Stimulated activated CD4-positive, alpha-beta T cell treated with anti-CD3 and anti-CD28 coated beads, TNF-alpha, amount 100 ng/mL, for 1 hour (primary cell): ENCODE measurements around the gene GPSM3.
A peak's percentile ranks its signal among the peaks of the same experiment; 100 is the strongest.

Experiments used
- DNase-seq, 3 donors: peaks; one replicate each; pipeline ENCODE4 v3.0.0-alpha.2; 2020; ENCODE audit warnings: low read depth in 3 of 3, low spot score in 1 of 3

The GPSM3 gene

DNA sequence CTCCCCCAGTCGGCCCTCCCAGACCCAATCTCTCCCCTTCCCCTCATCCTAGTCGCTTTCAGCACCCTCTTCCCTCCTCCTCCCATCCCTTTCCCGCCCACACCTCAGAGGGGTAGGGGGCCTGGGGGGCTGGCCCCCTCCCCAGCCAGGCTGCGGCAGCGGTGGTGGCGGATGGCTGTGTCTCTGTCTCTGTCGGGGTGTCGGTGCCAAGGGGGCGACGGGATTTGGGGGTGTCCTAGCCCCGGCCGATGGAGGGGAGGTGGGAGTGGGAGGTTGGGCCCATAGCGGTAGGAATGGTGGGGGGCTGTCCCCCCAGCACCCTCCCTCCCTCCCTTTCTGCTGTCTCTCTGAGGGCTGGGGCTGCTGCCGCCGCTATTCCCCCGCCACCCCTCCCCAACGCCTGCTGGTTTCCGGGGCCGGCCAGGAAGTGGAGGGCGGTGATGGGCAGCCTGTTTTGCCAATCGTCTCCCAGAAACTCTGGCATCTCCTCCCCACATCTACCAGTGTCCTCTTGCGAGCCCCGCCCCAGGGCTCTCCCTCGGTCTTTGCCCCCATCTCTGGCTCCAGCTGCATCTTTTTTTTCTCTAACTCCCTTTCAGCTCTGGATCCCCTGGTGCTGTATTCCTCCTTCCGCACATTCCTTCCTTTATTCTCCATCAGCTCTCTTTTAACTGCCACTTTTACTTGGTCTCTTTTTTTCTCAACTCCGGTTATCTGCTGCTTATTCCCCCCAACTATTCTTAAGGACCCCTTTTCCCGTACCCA is 16.6 kb downstream of the GPSM3 start, which contains the start of gene AGPAT1:
AGPAT1 (minus strand) TSS at position 374 of the 765 bp plus-strand sequence. CDS start 4,588 bp downstream, outside the sequence.
- DNase-seq = peak; percentile 91 to 97 (median 93)

DNA sequence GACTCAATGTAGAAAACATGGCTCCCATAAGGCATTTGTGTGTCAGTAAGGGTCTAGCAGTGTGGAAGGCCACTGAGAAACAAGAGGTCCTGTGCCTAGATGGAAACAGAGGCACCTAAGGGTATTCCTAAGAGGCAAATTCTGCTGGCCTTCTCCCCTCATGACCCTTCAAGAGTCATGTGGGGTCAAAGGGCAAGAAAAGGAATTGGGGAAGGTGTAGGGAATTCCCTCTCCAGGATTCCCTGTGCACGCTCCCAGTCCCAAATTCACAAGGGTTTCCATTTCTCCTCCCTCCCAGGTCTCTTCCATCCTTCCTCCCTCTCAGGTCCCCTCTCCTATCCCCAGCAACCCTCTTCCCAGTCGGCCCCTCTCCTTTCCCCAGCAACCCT is 17.1 kb downstream of the GPSM3 start:
- DNase-seq = no peak

DNA sequence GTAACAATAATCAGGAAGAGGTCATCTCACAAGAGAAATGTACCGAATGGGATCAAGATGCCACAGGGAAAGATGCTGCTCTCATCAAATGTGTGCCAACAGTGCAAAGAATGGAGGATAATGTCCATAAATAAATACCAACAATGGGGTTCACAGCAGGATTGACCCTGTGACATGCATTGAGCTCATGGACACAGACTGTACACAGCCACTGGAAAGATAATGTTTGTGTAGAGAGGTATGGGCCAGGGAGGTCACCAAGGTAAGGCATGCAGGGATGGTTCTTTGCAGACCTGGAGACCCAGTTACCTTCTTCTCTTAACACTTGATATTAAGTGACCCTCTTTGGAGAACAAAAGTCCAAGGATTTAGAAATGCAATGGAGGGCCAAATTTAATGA is 18.0 kb downstream of the GPSM3 start:
- DNase-seq = no peak

DNA sequence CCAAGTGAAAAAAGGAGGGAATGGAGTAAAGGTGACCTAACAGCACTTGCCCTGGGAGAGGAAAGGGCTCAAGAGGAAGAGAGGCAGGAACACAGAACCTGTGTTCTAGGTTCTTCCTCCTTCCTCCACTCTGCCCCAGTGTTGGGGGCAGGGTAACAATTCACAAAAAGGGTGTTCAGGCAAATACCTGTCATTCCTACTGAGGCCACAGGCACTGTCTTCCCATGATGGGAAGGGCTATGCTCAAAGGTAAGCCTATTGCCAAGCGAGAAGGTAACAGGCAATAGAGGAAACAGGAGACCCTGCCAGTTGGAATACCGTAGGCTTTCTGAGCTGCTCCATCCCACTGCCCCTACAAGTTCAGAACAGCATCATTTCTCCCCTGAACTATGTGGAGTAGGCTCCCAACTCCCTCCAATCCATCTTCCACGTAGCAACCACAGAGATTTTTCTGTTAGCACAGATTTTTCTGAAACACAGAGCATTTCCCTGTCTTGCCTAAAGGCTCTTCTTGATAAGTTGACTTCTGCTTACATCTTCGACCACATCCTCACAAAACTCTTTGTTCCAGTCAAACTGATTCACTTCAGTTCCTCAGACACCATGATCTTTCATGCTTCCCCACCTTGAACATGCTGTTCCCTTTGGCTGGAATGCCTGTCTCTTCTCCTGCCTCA is 19.3 kb downstream of the GPSM3 start:
- no peak for DNase-seq

DNA sequence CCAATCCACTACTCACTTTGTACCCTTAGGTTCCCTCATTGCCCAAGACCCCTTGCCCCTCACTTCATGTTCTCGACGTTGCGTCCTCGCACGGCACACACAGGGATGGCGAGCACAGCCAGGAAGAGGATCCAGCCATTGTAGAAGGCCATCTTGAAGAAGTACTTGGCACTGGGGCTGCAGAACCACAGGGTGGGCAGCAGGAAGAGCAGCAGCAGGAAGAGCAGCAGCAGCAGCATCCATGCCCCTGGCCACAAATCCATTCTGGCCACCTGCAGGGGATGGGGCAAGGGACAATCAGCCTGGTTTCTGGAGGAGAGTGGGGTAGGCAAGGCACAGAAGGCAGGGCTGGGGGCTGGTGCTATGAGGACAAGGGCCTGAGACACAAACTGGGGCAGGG is 21.2 kb downstream of the GPSM3 start:
- no peak for DNase-seq

DNA sequence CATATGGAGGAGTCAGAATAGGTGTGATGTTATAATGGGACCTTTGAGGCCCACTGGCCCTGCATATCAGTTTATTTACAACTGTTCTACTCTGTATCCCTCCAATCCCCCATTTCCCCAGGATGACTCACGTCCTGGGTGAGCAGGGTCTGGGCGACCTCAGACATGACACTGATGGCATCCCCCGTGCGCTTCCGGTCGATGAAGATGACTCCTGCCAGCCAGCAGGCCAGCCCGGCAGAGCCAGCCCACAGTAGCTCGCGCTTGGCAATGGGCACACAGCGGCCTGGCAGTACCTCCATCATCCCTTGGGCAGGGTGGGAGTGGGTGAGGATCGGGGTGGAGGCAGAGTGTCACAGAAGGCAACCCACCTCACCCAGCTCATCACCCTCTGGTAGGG is 22.1 kb downstream of the GPSM3 start:
- no peak for DNase-seq

DNA sequence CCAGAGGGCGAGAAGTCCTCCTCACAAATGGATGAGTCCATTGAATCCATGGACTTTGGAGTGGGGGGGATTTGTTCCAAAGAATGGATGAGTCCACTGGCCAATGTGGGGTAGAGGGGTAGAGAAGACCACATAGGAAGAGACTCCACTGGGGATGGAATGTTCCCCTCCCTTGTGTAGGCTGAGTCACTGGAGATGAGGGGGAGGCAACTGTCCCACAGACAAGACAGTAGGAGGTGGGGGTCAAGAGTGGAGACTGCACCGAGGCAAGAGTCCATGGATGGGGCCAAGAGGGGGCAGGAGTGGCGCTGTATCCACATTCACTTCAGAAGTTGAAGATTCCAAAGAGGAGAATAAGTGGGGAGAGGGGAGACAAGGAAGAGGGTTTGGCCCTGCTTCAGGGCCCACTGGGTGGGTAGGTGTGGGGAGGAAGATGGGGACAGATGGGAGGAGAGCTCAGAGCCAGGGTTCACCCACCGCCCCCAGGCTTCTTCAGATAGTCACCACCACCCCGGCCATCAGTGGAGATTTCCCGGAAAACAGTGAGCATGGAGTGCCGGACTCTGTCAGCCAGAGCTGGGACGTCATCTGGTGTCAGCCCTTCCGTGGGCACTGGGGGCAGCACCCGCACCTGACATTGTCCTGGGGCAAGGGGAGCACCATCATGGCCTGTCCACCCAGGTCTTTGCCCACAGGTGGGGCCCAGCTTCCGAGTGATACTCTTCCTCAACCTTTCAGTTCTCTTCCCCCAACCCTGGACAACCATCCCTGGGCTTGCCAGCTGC is 23.4 kb downstream of the GPSM3 start:
- DNase-seq = no peak

DNA sequence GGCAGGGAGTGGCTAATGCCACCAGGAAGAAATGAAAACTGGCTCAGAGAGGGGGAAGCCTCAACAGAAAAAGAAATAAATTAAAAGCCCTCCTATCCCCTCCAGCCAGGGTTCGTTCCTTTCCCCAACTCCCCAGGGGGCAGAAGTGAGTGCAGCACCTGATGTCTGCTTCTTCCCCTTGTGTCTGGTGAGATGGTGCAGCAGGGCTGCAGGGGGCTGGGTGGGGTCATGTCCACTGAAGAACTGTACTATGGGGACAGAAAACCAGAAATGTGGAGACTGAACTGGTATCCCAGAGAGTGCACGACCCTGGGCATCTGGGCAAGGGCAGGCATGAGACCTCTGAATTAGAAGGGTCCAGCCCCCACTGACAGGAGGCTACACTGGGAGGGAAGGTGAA is 24.1 kb downstream of the GPSM3 start:
- no peak for DNase-seq

DNA sequence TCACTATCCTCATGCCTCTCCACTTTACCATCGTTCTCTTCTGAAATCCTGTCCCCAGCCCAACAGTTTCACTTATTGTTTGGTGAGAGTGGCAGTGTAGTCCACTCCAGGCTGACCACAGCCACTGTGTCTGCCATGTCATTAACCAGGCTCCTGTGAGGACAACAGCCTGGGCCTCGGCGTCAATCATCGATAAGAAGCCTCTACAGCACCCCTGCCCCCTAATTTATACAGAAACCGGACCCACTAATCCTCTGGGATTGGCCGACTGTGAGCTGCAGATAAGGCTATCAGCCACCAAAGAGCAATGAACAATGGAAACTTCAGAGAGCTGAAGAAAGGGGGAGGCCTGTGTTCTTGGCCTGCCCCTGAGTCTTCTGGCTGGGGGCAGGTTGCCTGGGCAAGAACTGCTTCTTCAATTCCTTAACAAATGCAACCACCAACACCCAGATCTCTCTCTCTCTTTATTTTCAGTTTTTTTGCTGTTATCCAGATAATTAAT is 24.6 kb downstream of the GPSM3 start:
- DNase-seq = no peak

DNA sequence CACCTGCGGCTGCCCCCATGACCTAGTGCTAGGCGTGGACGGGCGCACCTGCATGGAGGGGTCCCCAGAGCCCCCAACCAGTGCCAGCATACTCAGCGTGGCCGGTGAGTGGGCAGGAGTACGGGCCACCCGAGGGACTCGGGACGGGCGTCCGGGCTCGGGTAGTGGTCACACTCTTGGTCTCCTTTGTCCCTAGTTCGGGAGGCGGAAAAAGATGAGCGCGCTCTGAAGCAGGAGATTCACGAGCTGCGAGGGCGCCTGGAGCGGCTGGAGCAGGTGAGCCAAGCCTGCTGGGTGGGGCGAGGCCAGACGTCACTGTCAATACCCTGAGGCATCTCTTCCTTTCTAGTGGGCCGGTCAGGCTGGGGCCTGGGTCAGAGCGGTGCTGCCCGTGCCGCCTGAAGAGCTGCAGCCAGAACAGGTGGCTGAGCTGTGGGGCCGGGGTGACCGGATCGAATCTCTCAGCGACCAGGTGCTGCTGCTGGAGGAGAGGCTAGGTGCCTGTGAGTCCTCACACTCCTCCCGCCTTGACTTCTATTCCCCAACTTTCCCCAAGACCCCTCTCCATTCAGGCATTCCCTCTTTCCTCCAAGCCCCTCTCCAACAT is 25.2 kb downstream of the GPSM3 start:
- no peak for DNase-seq

DNA sequence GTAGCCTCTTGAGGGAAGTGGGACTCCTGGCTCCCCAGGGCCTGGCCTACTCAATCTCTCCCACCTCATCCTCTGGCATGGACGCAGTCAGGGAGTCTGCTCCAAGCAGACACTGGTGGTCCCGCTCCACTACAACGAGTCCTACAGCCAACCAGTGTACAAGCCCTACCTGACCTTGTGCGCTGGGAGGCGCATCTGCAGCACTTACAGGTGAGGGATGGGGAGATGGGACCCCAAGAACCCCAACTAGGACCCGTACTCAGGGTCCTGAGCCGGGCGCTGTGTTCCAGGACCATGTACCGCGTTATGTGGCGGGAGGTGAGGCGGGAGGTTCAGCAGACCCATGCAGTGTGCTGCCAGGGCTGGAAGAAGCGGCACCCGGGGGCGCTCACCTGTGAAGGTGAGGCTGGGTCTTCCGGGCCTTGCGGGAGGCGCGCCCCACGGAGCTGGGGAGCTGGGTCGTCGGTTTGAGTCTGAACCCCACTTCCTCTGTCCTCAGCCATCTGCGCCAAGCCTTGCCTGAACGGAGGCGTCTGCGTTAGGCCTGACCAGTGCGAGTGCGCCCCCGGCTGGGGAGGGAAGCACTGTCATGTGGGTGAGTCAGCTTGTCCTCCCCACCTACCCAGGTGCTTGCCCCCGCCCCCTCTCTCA is 25.9 kb downstream of the GPSM3 start:
- DNase-seq = no peak

DNA sequence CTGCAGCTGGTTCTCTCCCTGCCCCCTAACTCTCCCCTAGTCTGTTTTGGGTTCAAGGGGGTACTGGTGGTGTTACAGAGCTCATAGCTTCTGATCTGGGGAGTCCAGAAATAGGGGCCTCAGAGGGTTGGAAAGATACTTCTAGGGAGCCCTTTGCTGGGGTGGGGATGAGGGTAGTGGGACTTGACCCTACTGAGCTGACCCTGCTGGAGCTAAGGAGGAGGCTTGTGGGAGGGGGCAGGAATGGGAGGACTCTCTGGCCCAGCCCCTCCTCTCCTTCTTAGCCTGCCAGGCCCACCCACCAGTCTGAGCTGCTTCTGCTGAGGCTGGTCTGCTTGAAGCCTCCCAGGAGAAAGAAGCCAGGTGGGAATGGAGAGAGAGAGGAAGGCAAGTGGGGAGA is 28.1 kb downstream of the GPSM3 start, which contains the start of gene EGFL8:
EGFL8 (plus strand) TSS at position 301 of the 400 bp plus-strand sequence. CDS start 1,571 bp downstream, outside the sequence.
- no peak for DNase-seq

DNA sequence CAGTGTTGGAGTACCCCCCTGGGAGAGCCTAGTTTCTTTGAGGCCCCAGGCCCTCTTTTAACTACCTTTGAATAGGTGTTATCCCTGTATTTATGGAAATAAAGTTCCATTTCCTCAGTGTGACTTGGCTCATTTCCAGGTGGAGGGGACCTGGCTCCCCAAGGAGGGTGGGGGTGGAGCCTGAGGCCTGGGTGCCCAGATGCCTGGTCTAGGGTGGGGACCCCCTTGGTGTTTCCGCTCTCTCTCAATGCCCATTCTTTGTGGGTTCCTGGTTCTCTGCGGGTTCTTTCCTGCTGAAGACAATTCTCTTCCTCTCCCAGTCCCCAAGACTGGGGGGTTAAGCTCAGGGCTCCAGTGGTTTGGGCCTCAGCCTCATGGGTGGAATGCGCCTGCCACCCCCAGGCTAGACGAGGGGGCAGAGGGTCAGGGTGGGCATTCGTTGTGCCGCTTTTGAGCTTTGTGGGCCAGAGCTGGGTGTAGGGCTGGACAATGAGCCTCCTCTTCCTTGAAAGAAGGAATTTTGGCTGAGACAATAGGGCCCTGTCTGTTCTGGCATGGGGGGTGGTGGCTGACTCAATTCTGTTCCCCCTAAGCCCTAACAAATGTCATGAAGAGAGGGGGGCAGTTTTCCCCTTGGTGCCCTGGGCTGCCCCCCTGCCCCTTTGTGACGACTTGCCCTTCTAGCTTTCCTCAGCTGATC is 28.7 kb downstream of the GPSM3 start:
- DNase-seq = no peak

DNA sequence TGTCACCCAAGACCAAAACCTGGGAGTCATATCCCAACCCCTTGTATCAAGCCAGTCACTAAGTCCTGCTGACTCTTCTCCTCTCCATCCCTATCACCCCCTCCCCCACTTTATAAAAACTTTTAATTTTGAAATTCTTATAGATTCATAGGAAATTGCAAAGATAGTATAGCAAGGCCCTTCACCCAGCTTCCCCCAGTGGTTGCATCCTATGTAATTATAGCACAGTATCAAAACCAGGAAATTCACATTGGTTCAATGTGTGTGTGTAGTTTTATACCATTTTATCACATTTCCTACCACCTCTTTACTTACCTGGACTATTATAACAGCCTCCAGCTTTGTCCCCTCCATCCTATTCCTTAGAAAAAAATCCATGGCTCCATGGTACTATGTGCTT is 34.4 kb downstream of the GPSM3 start:
- DNase-seq = no peak

DNA sequence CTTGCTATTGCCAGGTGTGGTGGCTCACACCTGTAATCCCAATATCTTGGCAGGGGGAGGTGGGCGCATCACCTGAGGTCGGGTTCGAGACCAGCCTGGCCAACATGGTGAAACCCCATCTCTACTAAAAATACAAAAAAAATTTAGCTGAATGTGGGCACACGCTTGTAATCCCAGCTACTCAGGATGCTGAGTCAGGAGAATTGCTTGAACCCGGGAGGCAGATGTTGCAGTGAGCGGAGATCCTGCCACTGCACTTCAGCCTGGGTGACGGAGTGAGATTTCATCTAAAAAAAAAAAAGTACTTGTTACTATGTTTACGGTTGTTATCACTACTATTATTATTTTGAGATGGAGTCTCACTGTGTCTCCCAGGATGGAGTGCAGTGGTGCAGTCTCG is 35.6 kb downstream of the GPSM3 start:
- DNase-seq = no peak

DNA sequence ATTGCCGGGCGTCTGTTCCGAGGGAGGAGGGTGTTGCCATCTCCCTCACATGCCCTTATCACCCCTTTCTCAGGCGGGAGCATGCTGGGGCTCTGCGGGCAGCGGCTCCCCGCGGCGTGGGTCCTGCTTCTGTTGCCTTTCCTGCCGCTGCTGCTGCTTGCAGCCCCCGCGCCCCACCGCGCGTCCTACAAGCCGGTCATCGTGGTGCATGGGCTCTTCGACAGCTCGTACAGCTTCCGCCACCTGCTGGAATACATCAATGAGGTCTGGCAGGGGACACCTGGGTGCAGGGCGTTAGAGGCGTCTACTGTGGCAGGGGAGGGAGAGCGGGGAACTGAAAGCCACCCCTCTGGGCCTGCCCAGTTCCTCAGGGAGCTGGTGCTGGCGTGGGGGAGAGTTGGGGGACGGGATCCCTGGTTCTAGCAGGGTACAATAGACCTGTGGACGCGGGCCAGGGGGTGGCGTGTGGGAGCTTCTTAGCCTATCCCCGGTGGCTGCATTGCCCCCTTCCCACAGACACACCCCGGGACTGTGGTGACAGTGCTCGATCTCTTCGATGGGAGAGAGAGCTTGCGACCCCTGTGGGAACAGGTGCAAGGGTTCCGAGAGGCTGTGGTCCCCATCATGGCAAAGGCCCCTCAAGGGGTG is 37.8 kb downstream of the GPSM3 start:
- DNase-seq = peak in 2 of 3 donors; percentile 19 to 35

DNA sequence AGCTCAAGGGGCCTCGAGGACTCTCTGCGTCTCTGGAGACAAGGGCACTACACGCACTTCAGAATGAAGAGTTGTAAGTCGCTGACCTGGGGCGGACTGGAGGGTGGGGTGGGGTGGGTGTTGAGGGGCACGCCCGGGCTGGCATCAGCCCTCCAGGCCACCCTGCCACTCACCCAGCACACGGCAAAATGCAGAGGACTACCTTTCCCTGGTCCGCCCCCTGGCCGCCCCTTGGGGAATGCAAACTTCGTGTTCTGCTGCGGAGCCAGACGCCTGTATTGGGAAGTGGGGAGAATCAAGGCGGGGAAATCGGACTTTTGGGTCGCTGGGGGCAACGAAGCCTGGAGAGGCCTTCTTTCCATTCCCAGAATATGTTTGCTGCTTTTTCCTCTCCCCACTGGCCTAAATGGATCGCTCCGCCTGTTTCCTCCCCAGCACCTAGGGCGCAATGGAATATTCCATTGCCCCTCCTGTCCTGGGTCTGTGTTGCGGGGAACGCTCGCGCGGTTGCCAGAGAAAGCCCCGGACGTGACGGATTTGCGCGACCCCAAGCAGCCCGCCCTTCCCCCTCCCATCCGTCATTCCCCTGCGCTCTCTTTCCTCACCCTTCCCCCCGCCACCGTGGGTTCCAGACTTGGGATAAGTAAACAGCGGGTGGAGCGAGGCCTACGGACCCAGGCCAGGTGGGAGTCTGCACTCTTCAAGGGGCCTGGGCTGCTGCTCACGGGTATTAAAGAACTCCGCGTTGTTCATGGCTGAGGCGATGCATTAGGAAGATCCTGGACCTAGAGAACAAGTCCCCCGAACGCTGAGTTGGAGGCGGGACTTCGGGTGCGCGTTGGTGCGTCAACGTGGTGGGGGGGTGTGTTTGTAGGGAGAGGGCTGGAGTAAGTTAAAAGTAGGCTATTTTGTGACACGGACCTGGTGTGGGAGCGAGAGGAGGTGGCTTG is 38.6 kb downstream of the GPSM3 start, which contains the start of gene PPT2:
PPT2 (plus strand) TSS at position 578 of the 950 bp plus-strand sequence. CDS start 454 bp downstream, outside the sequence.
- peak; percentile 37 to 47 (median 42) for DNase-seq
